Neural cell (in vitro differentiated cells): Measurements from ENCODE around the gene SS18L1. TPM values are rescaled to one million over a fixed set of nuclear protein-coding genes. Genes with fewer than 3 reads are reported as not detected.

Experiments
- H2AFZ ChIP-seq: fragments of 200-600, 300-800 bp; sonication (generic), shearing (Covaris generic); 2 replicates; pipeline ENCODE4 v1.6.0; 2014; ENCODE audit warnings: low read depth, mild to moderate bottlenecking, antibody characterized with exemption, low read length, moderate library complexity
- H3F3A ChIP-seq: fragments of 200-600 bp; shearing (Covaris generic); 2 replicates; pipeline ENCODE4 v1.6.1; 2016; ENCODE audit warnings: mild to moderate bottlenecking, moderate library complexity, mixed read lengths, antibody characterized with exemption, low read length; ENCODE audit not compliant: insufficient read depth, poor library complexity, severe bottlenecking
- H3K27ac ChIP-seq: fragments of 200-600, 300-800 bp; sonication (generic), shearing (Covaris generic); 2 replicates; pipeline ENCODE4 v1.5.1; 2014; ENCODE audit warnings: mild to moderate bottlenecking, low read length, moderate library complexity
- H3K27me3 ChIP-seq: fragments of 300-800, 200-600 bp; sonication (generic), shearing (Covaris generic); 2 replicates; pipeline ENCODE4 v1.6.0; 2014; ENCODE audit warnings: mild to moderate bottlenecking, low read depth, low read length, moderate library complexity; ENCODE audit not compliant: insufficient read depth
- H3K36me3 ChIP-seq: fragments of 300-800, 200-600 bp; sonication (generic), shearing (Covaris generic); 2 replicates; pipeline ENCODE4 v1.5.1; 2014; ENCODE audit warnings: mild to moderate bottlenecking, antibody characterized with exemption, low read length, moderate library complexity; ENCODE audit not compliant: insufficient read depth
- H3K4me2 ChIP-seq: fragments of 300-800, 200-600 bp; sonication (generic), shearing (Covaris generic); 2 replicates; pipeline ENCODE4 v1.6.0; 2014; ENCODE audit warnings: mild to moderate bottlenecking, low read length
- H3K4me3 ChIP-seq: fragments of 300-800, 200-600 bp; sonication (generic), shearing (Covaris generic); 2 replicates; pipeline ENCODE4 v1.5.1; 2014; ENCODE audit warnings: mild to moderate bottlenecking, low read length, moderate library complexity
- H3K79me2 ChIP-seq: fragments of 200-600 bp; shearing (Covaris generic); replicated peaks from 2 replicates; pipeline ENCODE4 v1.6.0; 2014; ENCODE audit warnings: mild to moderate bottlenecking, low read length, moderate library complexity; ENCODE audit not compliant: insufficient read depth
- H3K9ac ChIP-seq: fragments of 300-800, 200-600 bp; sonication (generic), shearing (Covaris generic); 2 replicates; pipeline ENCODE4 v1.6.1; 2016; ENCODE audit warnings: mild to moderate bottlenecking, low read length, mixed read lengths
- H3K9me2 ChIP-seq: fragments of 200-600 bp; shearing (Covaris generic); 2 replicates; pipeline ENCODE4 v1.6.1; 2016; ENCODE audit warnings: mild to moderate bottlenecking, low read length, mixed read lengths; ENCODE audit not compliant: insufficient read depth
- H3K9me3 ChIP-seq: fragments of 200-600, 300-800 bp; sonication (generic), shearing (Covaris generic); 2 replicates; pipeline ENCODE4 v1.6.1; 2016; ENCODE audit warnings: mild to moderate bottlenecking, mixed run types, low read length, moderate library complexity, mixed read lengths
- H4K20me1 ChIP-seq: fragments of 200-600 bp; shearing (Covaris generic); 2 replicates; pipeline ENCODE4 v1.6.1; 2016; ENCODE audit warnings: mild to moderate bottlenecking, mixed run types; ENCODE audit not compliant: insufficient read depth
- CTCF ChIP-seq: fragments of 450-650 bp; IDR thresholded peaks from 2 replicates; pipeline ENCODE4 v1.5.1; 2014; ENCODE audit warnings: antibody characterized with exemption, mild to moderate bottlenecking, moderate library complexity; ENCODE audit not compliant: poor library complexity, severe bottlenecking
- EP300 ChIP-seq: fragments of 450-650 bp; conservative IDR thresholded peaks from 2 replicates; pipeline ENCODE4 v1.6.1; 2014; ENCODE audit warnings: antibody characterized with exemption, mild to moderate bottlenecking, moderate library complexity; ENCODE audit not compliant: poor library complexity, severe bottlenecking
- EZH2 ChIP-seq: fragments of 200-600, 300-800 bp; shearing (Covaris generic), sonication (generic); IDR thresholded peaks from 2 replicates; pipeline ENCODE4 v1.6.1; 2014; ENCODE audit warnings: antibody characterized with exemption, low read length, borderline replicate concordance, mild to moderate bottlenecking; ENCODE audit not compliant: insufficient read depth, poor library complexity, severe bottlenecking
- MXI1 ChIP-seq: fragments of 450-650 bp; conservative IDR thresholded peaks from 2 replicates; pipeline ENCODE4 v1.6.1; 2014; ENCODE audit warnings: antibody characterized with exemption, mild to moderate bottlenecking; ENCODE audit not compliant: poor library complexity, severe bottlenecking
- POLR2AphosphoS5 ChIP-seq: IDR thresholded peaks from 2 replicates; pipeline ENCODE4 v1.6.1; 2012
- RAD21 ChIP-seq: fragments of 450-650 bp; conservative IDR thresholded peaks from 2 replicates; pipeline ENCODE4 v1.6.1; 2014; ENCODE audit warnings: antibody characterized with exemption, mild to moderate bottlenecking, moderate library complexity
- REST ChIP-seq: IDR thresholded peaks from 2 replicates; pipeline ENCODE4 v1.6.1; 2012; ENCODE audit warnings: borderline replicate concordance
- SMC3 ChIP-seq: fragments of 450-650 bp; conservative IDR thresholded peaks from 2 replicates; pipeline ENCODE4 v1.6.1; 2014; ENCODE audit warnings: antibody characterized with exemption, mild to moderate bottlenecking, moderate library complexity; ENCODE audit not compliant: poor library complexity
- TAF1 ChIP-seq: IDR thresholded peaks from 2 replicates; pipeline ENCODE4 v1.6.1; 2012; ENCODE audit warnings: low read depth
- polyA plus RNA-seq: library from polyadenylated mRNA; depleted of rRNA; stranded (reverse); fragments of >200 nt; gene quantifications from 2 replicates; pipeline ENCODE4 v1.2.3, GENCODE V29; 2014

Gene SS18L1
- polyA plus RNA-seq, 1 donor from 2014 or later = 117 TPM

DNA sequence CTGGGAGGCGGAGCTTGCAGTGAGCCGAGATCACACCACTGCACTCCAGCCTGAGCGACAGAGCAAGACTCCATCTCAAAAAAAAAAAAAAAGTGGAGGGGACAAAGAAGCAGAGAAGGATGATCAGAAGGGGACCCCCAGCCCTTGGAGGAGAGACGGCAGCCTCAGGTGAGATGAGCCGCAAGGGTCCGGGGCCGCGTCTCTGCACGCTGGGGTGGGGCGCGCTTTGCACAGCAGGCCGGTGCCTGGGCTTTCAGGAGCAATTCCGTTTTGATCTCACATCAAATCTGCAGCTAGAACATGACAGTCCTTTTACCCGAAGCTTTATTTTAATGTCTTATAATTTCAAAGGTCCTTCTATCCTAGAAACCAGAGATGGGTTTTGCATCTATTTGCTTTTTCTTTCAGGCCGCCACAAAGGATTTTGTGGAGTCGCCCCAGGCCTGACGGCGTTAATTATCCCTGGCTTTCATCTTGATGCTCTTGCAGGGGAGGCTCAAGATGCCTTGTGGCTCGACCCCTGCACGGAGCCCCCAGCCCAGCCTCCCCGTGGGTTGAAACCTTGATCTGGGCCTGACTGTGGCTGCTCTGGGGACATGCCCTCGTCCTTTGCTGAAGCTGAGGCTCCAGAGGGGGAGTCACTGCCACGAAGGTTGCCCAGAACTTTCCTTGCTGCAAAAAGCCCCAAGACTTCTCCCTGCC lies 59.3 kb downstream of the SS18L1 start:
- Histone ChIP-seq H3K9me3 (no peaks in the 10 kb centered on the region), H3K36me3 (no peaks in the 10 kb centered on the region), H3K9ac (no peak overlapping the region), H3F3A (no peaks in the 10 kb centered on the region), H2AFZ (no peak overlapping the region), H3K27me3 (no peaks in the 10 kb centered on the region), H3K9me2 (no peaks in the 10 kb centered on the region), H4K20me1 (no peaks in the 10 kb centered on the region), H3K4me2 (no peak overlapping the region), H3K27ac (no peak overlapping the region), H3K4me3 (no peak overlapping the region), H3K79me2 (no peaks in the 10 kb centered on the region)
- TF ChIP-seq MXI1 (no peak), TAF1 (no peak), REST (no peak), POLR2AphosphoS5 (no peak), EP300 (no peak), CTCF (no peak), SMC3 (no peak), EZH2 (no peak), RAD21 (no peak)

DNA sequence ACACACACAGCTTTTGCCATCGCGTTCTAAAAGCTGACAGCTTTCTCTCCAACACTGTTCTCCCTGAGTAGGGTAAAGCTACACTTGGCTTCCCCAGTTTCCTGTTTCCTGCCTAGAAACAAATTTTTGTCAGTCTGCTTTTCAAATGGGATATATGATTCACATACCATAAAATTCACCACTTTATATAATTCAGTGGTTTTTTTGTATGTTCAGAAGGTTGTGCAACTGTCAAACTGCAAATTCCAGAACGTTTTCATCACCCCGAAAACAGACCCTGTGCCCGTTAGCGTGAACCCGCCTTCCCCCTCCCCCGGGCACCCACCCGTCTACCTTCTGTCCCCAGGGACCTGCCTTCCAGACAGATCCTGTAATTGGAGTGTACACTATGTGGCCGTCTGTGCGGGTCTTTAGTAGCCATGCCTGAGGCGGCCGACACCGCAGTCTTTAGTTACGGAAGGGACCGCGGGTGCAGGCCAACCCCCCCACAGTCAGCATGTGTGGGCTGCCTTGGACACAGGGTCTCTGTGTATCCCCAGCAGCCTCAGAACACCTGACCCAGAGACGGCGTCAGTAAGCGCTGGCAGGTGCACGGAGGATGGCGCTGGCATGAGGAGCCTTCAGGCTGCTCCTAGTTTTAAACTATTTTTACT lies 59.9 kb downstream of the SS18L1 start:
- Histone ChIP-seq H3K4me3 (no peak overlapping the region), H4K20me1 (no peaks in the 10 kb centered on the region), H3K9me2 (no peaks in the 10 kb centered on the region), H3K4me2 (no peak overlapping the region), H3K27me3 (no peaks in the 10 kb centered on the region), H3K9ac (no peak overlapping the region), H3K9me3 (no peaks in the 10 kb centered on the region), H3K36me3 (no peaks in the 10 kb centered on the region), H3K27ac (no peak overlapping the region), H3K79me2 (no peaks in the 10 kb centered on the region), H2AFZ (no peak overlapping the region), H3F3A (no peaks in the 10 kb centered on the region)
- no peak for TF ChIP-seq SMC3
- TF ChIP-seq MXI1 = no peak
- no peak for TF ChIP-seq CTCF
- no peak for TF ChIP-seq REST
- no peak for TF ChIP-seq POLR2AphosphoS5
- TF ChIP-seq EZH2 = no peak
- no peak for TF ChIP-seq RAD21
- no peak for TF ChIP-seq EP300
